ENCODE data around the gene SLC7A1. TPM values are rescaled to one million over a fixed set of nuclear protein-coding genes. Genes with fewer than 3 reads are reported as not detected.
A peak's percentile ranks its signal among the peaks of the same experiment; 100 is the strongest.
"Not testable (repeated sequence)": the region's sequence is repeated elsewhere in the genome, so short reads cannot be mapped to it uniquely, and the experiment has no call there.

The SLC7A1 gene
- total RNA-seq: 13.8 TPM
- long read RNA-seq, full-length matches to known transcripts: 1 of 14 reads
- long read RNA-seq, partial matches to known transcripts: 4 of 14 reads
- long read RNA-seq, other reads (novel, unspliced or antisense): 9 of 14 reads

- intact Hi-C loops (cut with micrococcal nuclease): no loop called here
- DNase-seq (peak; percentile 90), ATAC-seq (peak; percentile 95)
These were observed at the start of gene SLC7A1 for GRCh38 chr13:29595380-29596063. Gene SLC7A1 (minus strand): TSS chr13:29595688. CDS start chr13:29536188, 59,500 bp downstream.

- intact Hi-C loops (cut with micrococcal nuclease): no loop called here
- ATAC-seq (no peak), DNase-seq (no peak)
These were observed 45.2 kb upstream of the SLC7A1 start for GRCh38 chr13:29640665-29641064.

DNA sequence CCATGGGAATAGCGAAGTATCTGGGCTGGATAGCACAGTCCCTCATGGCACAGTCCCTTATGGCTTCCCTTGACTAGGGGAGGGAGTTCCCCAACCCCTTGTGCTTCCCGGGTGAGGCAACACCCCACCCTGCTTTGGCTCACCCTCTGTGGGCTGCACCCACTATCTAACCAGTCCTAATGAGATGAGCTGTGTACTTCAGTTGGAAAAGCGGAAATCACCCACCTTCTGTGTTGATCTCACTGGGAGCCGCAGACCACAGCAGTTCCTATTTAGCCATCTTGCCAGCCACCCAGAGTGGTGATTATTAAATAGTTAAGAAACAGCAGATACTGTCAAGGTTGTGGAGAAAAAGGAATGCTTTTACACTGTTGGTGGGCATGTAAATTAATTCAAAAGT lies 41.3 kb upstream of the SLC7A1 start:
- intact Hi-C loops (cut with micrococcal nuclease); ATAC-seq; DNase-seq: not testable (repeated sequence)

GRCh38 chr13:29624997-29625396 lies 29.5 kb upstream of the SLC7A1 start:
- DNase-seq: no peak
- ATAC-seq: no peak
- intact Hi-C loops (cut with micrococcal nuclease): no loop called here

GRCh38 chr13:29621841-29622240 lies 26.4 kb upstream of the SLC7A1 start:
- DNase-seq (no peak), ATAC-seq (no peak)
- intact Hi-C loops (cut with micrococcal nuclease): no loop called here

DNA sequence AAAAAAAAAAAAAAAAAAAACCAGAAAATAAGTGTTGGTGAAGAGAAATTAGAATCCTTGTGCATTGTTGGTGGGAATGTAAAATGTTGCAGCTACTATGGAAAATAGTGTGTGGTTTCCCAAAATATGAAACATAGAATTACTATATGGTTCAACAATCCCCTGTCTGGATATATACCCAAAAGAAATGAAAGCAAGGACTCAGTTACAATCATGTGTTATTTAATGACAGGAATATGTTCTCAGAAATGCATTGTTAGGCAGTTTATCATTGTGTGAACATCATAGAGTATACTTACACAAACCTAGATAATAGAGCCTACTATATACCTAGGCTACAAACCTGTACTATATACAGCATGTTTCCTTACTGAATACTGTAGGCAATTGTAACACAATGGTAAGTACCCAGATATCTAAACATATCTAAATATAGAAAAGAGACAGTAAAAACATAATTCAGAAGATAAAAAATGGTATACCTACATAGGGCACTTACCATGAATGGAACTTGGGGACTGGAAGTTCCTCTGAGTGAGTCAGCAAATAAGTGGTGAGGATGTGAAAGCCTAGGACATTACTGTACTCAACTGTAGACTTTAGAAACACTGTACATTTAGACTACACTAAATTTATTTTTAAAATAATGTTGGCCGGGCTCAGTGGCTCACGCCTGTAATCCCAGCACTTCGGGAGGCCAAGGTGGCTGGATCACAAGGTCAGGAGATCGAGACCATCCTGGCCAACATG lies 25.7 kb upstream of the SLC7A1 start:
- intact Hi-C loops (cut with micrococcal nuclease): no loop called here
- ATAC-seq (no peak), DNase-seq (no peak)

DNA sequence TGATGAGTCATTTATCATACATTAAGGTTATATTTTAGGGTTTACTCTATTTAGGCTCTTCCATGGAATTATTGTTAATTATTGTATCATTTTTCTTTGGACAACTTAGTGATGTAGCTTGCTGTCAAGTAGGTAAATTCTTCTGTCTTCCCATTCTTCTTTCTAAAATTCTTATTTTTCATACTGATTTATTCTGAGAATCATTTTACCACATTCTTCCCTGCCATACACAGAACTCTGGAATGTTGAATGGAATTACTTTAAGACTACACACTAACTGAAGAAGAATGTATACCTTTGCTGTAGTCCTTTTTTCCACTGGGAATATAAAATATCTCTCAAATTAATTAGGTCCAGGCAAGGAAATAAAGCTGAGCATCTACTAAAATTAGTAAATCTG lies 24.5 kb upstream of the SLC7A1 start:
- ATAC-seq (no peak), DNase-seq (no peak)
- intact Hi-C loops (cut with micrococcal nuclease): no loop called here

DNA sequence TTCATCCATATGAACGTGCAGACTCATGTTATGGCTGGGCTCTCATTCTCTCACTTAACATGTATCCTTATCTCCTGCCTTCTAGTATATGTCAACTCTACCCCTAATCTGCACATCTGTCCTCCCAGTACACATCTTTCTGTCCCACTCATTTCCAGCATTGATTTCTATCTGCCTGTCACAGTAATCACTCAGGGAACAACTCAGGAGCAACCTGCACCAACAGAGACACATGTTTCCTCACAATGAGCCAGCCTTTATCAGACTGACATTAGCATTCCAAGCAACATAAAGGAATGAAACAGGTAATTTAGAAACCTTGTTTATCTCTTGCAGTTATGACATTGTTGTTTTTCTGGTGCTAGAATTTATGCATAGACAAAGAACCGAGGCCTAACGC lies 17.6 kb upstream of the SLC7A1 start:
- ATAC-seq (no peak), DNase-seq (no peak)
- intact Hi-C loops (cut with micrococcal nuclease): no loop called here

- intact Hi-C loops (cut with micrococcal nuclease): no loop called here
- ATAC-seq (no peak), DNase-seq (no peak)
These were observed 12.0 kb upstream of the SLC7A1 start for GRCh38 chr13:29607465-29607864.

DNA sequence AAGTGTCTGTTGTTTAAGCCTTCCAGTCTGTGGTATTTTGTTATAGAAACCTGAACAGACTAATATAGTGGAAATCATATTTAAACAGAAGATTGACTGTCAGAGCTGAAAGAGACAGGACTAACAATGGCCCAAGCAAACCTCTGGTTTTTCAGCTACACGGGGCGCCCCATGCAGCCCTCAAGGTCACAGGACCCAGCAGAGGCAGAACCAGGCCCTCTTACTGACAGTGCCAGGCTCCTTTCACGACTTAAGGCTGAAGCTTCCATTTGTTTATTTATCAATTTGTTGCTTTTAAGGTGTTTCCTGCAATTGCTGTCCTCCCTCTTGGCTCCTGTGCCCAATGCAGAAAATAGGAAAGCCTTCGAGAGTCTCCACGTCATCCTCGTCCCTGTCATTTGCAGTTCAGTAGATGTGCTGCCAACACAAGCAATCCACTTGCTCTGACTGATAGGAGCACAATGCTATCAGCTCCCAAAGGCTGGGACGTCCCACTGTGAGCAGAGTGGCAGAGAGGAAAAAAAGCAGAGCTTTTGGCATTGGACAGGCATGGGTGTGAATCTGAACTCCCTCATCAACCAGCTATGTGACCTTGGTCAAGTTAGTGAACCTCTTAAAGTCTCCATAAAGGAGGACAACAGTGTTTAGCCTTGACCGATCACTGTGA lies 10.5 kb upstream of the SLC7A1 start:
- intact Hi-C loops (cut with micrococcal nuclease): no loop called here
- DNase-seq: peak; percentile 50
- ATAC-seq: peak; percentile 98

GRCh38 chr13:29598321-29598720 lies 2.8 kb upstream of the SLC7A1 start:
- ATAC-seq: no peak
- intact Hi-C loops (cut with micrococcal nuclease): no loop called here
- DNase-seq: no peak

GRCh38 chr13:29597706-29598105 lies 2.2 kb upstream of the SLC7A1 start:
- no peak for ATAC-seq
- no peak for DNase-seq
- intact Hi-C loops (cut with micrococcal nuclease): no loop called here

- intact Hi-C loops (cut with micrococcal nuclease): no loop called here
- ATAC-seq: no peak
- no peak for DNase-seq
These were observed 1.8 kb upstream of the SLC7A1 start for GRCh38 chr13:29597246-29597645.

DNA sequence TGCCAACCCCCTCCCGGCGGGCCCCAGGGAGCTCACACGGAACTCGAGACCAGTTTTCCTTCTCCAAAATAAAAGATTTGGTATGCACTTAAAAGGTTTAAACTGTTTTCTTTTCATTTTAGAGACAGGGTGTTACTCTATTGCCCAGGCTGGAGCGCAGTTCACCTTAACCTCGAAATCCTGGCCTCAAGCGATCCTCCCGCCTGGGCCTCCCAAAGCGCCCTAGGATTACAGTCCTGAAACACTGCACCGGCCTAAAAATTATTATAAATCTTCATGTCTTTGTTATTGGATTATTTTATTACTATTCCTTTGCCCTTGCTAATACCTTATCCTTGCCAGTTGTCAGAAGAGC lies 553 bp upstream of the SLC7A1 start:
- DNase-seq (no peak), ATAC-seq (no peak)
- intact Hi-C loops (cut with micrococcal nuclease): no loop called here

- intact Hi-C loops (cut with micrococcal nuclease): no loop called here
- ATAC-seq (peak; percentile 74), DNase-seq (peak; percentile 71)
These were observed 643 bp downstream of the SLC7A1 start for GRCh38 chr13:29594710-29595379.

GRCh38 chr13:29594303-29594709 lies 1.2 kb downstream of the SLC7A1 start:
- DNase-seq (no peak), ATAC-seq (peak; percentile 44)
- intact Hi-C loops (cut with micrococcal nuclease): no loop called here

- intact Hi-C loops (cut with micrococcal nuclease): no loop called here
- DNase-seq (no peak), ATAC-seq (no peak)
These were observed 1.7 kb downstream of the SLC7A1 start for GRCh38 chr13:29593605-29594297.

DNA sequence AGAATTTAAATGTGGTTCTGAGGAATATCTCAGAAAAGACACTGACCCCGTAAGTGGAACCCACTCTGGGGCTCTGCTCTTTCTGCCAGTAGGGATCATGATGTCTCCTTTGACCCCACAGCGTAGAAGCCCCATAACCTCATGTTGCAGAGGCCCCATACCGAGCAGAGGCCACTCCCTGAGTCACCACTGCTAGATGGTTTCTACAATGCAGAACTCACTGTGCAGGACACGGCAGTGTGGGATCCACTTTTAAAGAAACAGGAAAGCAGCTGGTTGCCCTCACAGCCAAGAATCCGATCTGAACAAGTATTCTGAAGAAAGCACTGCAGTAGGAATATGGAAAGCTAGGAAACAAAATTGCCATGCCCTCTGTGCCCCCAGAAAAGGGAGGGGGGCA lies 4.2 kb downstream of the SLC7A1 start:
- no peak for ATAC-seq
- DNase-seq: no peak
- intact Hi-C loops (cut with micrococcal nuclease): no loop called here

GRCh38 chr13:29589967-29590366 lies 5.5 kb downstream of the SLC7A1 start:
- intact Hi-C loops (cut with micrococcal nuclease): no loop called here
- DNase-seq: no peak
- ATAC-seq: no peak
